Motor neuron (in vitro differentiated cells): ENCODE measurements around the gene ELL. TPM values are rescaled to one million over a fixed set of nuclear protein-coding genes. Genes with fewer than 3 reads are reported as not detected.
"Not testable (repeated sequence)": the region's sequence is repeated elsewhere in the genome, so short reads cannot be mapped to it uniquely, and the experiment has no call there.

ENCODE experiments used
- ATAC-seq, 8 experiments: fragments of 200-7000 bp; cut with Tn5 transposase; replicated peaks in 6 of 8; 2 replicates each; pipeline ENCODE4 v1.8.0; 2021; ENCODE audit warnings: mild to moderate bottlenecking in 8 of 8, moderate library complexity in 8 of 8
- H3K27ac ChIP-seq, 2 donors: fragments of 250-450 bp; sonication (Bioruptor Pico); 2 replicates each; pipeline ENCODE4 v1.9.0; 2021; ENCODE audit warnings: antibody characterized with exemption in 2 of 2, mild to moderate bottlenecking in 2 of 2, moderate library complexity in 1 of 2
- H3K4me1 ChIP-seq, 2 donors: fragments of 250-450 bp; sonication (Bioruptor Pico); replicated peaks in 1 of 2; 2 replicates each; pipeline ENCODE4 v1.6.1; 2021; ENCODE audit warnings: antibody characterized with exemption in 2 of 2, mild to moderate bottlenecking in 2 of 2, moderate library complexity in 1 of 2
- H3K4me3 ChIP-seq, 5 donors: fragments of 250-450 bp; sonication (Bioruptor Pico); 2 replicates each; pipeline ENCODE4 v1.9.0; 2021; ENCODE audit warnings: antibody characterized with exemption in 5 of 5, mild to moderate bottlenecking in 5 of 5, moderate library complexity in 4 of 5
- WGBS, 10 experiments: fragments of 450-650 bp; shearing (Covaris generic); methylation state at CpG; one replicate each; pipeline ENCODE4 v1.0.0; 2022; 5-methylcytosine and 5-hydroxymethylcytosine counted together
- in situ Hi-C, 9 experiments: fragments of 400-800 bp; cut with MboI; loops; one replicate each; pipeline ENCODE4 v1.15.0; 2021; ENCODE audit warnings: low sequenced_read_pairs in 9 of 9, low pct_unique_long_range_greater_than_20kb in 2 of 9; ENCODE audit not compliant: unreplicated experiment in 9 of 9
- total RNA-seq, 8 experiments: library from RNA; unstranded; fragments of 300-600 nt; gene quantifications; 2 replicates each; pipeline versions ENCODE4 v1.2.3 to v1.2.4, GENCODE V29; 2022

The ELL gene
- total RNA-seq, 8 experiments from 2014 or later: 3.4 to 13.8 (median 6.2) TPM

DNA sequence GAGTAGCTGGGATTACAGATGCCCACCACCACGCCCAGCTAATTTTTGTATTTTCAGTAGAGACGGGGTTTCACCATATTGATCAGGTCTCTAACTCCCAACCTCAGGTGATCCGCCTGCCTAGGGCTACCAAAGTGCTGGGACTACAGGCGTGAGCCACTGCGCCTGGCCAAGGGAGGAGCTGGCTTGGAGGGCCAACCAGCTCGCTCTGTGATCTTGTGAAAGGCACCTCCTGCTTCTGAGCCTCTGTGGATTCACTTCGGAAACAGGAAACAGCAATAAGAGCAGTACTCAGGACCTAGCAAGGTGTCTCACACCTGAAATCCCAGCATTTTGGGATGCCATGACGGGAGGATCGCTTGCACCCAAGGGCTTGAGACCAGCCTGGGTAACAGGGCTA is 2.0 kb upstream of the ELL start:
- in situ Hi-C loops: no loop called here
- Histone ChIP-seq H3K4me1 (peaks cover 0 to 4% of the 10 kb centered on the region in 2 donors), H3K4me3 (no peak overlapping the region), H3K27ac (no peak overlapping the region)
- ATAC-seq: no peak
- WGBS, 10 experiments: 79 to 100% (median 96%) methylated on average over 2 to 8 of the region's 9 CpGs; no CpG with 5 or more reads in 3 of the 10 experiments

- ATAC-seq, in situ Hi-C loops, H3K4me1 ChIP-seq: not testable (repeated sequence)
- H3K27ac ChIP-seq: peak overlapping the region; percentile 50 to 64
- 17 to 97% (median 89%) methylated on average over 1 to 16 of the region's 19 CpGs for WGBS, 10 experiments
- peak overlapping the region; percentile 3 to 22 (median 13) for H3K4me3 ChIP-seq
Measured at GRCh38 chr19:18522862-18523440, 1.1 kb upstream of the ELL start.

DNA sequence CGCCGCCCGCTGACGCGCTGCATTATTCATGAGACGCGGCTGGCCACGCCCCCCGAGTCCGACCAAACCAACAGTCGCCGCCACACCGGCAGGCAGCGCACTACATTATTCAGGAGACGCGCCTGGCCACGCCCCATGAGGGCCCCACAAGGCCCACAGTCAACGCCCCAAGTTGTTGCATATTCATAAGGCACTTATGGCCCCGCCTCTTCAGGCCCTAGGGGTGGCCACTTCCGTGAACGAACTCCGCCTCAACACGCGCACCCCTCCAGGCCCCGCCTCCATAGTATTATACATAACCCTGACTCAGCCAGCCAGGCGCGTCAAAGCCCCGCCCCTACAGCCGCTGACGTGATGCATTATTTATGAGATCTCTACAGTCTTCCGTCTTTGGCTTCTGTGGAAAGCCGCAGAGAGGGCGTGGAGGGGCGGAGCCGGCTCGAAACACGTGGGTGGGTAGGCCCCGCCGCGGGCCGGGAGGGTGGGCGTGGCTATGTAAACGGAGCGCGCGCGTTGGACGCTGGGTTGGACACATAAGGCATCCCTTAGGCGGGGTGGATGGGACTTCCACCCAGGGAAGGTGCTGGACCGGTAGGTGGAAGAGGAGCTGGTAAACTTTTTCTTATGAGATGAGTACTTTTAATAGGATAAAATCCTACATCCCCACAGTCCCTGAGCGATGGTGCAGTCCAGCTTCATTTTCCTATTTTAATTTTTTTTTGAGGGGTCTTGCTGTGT is 423 bp upstream of the ELL start:
- peak; percentile 76 to 90 (median 89) for ATAC-seq
- peak overlapping the region; percentile 50 to 64 for H3K27ac ChIP-seq
- peak overlapping the region; percentile 66 to 82 (median 74) for H3K4me3 ChIP-seq
- WGBS, 10 experiments: 0 to 100% (median 60%) methylated on average over 1 of the region's 51 CpGs; no CpG with 5 or more reads in 5 of the 10 experiments
- in situ Hi-C loops: no loop called here
- H3K4me1 ChIP-seq: peaks cover 0 to 4% of the 10 kb centered on the region in 2 donors

- no peak for ATAC-seq
- 0% methylated on average over 1 to 2 of the region's 41 CpGs; no CpG with 5 or more reads in 7 of the 10 experiments for WGBS, 10 experiments
- in situ Hi-C loops: no loop called here
Measured at GRCh38 chr19:18520848-18521691, 800 bp downstream of the ELL start.

DNA sequence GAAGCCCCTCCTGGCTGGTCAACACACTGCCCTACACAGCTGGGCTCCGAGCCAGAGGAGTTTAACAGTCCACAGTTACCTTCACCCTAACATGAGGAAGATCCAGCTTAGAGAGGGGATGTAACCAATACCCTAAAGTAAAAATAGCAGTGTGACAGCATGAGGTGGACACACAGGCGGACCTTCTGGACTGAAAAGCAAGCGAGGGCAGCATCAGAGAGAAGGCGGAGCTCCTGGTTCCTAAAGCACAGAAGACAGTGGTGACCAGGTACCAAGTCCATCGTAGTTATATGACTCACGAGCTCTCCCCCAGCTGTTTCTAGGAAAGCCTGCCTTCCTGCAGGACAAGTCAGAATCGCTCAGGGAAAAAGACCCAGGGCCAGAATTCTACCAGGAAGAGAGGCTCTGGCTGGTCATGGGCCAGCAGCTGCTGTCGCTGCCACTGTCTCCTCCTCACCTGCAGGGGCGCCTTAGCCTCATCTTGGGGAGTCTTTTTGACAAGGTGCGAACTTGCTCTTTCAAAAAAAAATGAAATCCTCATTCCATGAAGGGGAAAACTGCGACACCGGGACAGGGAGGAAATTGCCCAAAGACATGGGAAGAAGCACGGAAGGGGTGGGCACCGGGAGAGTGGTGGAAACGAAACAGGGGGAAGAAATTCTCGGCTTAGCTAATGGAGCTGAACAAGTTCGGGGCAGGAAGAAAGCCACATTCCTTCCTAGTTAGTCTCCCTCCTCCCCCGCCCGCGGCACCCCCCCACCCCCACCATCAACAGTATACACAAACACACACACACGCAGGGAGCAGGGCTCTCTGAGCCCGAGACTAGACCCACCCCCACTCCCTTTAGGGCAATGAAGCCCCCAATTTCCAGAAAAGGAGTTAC is 1.7 kb downstream of the ELL start:
- Histone ChIP-seq H3K4me3 (peak overlapping the region; percentile 66 to 82 (median 74)), H3K27ac (no peak overlapping the region), H3K4me1 (peaks cover 3 to 13% of the 10 kb centered on the region in 2 donors)
- ATAC-seq: peak in 5 of 8 experiments; percentile 1 to 7 (median 6)
- 0 to 100% (median 33%) methylated on average over 2 to 11 of the region's 22 CpGs; no CpG with 5 or more reads in 3 of the 10 experiments for WGBS, 10 experiments
- in situ Hi-C loops: no loop called here

More at GRCh38 chr19:18520848-18521691, 800 bp downstream of the ELL start:
- Histone ChIP-seq H3K4me3 (peak overlapping the region; percentile 66 to 82 (median 74)), H3K27ac (peak overlapping the region; percentile 81 to 86), H3K4me1 (peaks cover 0 to 5% of the 10 kb centered on the region in 2 donors)

- H3K4me3 ChIP-seq: no peak overlapping the region
- H3K27ac ChIP-seq: no peak overlapping the region
- H3K4me1 ChIP-seq: peaks cover 12 to 28% of the 10 kb centered on the region in 2 donors
- 74 to 98% (median 86%) methylated on average over 1 to 7 of the region's 9 CpGs; no CpG with 5 or more reads in 5 of the 10 experiments for WGBS, 10 experiments
- ATAC-seq: no peak
- in situ Hi-C loops: no loop called here
Measured at GRCh38 chr19:18518639-18519038, 3.2 kb downstream of the ELL start.

DNA sequence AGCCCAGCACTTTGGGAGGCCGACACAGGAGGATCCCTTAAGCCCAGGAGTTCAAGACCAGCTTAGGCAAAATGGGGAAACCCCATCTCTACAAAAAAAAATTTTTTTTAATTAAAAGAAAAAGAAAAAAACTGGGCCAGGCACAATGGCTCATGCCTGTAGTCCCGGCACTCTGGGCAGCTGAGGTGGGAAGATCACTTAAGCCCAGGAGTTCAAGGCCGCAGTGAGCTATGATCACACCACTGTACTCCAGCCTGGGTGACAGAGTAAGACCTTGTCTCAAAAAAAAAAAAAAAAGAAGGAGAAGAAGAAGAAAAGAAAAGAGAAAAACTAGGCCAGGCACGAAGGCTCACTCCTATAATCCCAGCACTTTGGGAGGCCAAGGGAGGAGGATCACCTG is 4.3 kb downstream of the ELL start:
- no peak for ATAC-seq
- WGBS, 10 experiments: 89 to 100% (median 100%) methylated on average over 1 to 4 of the region's 4 CpGs; no CpG with 5 or more reads in 1 of the 10 experiments
- in situ Hi-C loops: no loop called here
- Histone ChIP-seq H3K4me3 (no peak overlapping the region), H3K4me1 (peaks cover 12 to 28% of the 10 kb centered on the region in 2 donors), H3K27ac (no peak overlapping the region)

DNA sequence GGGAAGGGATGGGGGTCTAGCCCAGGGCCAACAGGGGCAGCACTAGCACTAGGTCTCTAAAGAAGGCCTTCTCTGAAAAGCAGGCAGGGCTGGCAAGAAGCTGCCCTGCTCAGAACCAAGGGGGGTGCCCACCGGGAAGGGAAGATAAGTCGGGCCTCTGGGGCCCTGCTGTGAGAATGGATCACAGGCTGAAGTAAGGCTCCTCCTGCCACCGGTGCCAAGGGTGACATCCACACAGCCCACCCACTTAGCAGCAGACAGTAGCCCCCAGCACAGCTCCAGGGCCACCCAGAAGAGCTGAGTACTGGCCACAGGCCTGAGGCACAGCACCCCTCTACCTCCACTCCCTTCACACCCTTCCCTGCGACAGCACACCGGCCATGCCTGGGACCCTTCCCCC is 5.9 kb downstream of the ELL start:
- H3K4me3 ChIP-seq: no peak overlapping the region
- in situ Hi-C loops: no loop called here
- WGBS, 10 experiments: 0 to 100% (median 83%) methylated on average over 1 to 3 of the region's 5 CpGs; no CpG with 5 or more reads in 6 of the 10 experiments
- ATAC-seq: no peak
- H3K4me1 ChIP-seq: peaks cover 12 to 28% of the 10 kb centered on the region in 2 donors
- H3K27ac ChIP-seq: peak overlapping the region in 1 of 2 donors; percentile 72

- peaks cover 12 to 27% of the 10 kb centered on the region in 2 donors for H3K4me1 ChIP-seq
- H3K4me3 ChIP-seq: no peak overlapping the region
- ATAC-seq: peak; percentile 6 to 95 (median 93)
- in situ Hi-C loops: no loop called here
- 0 to 100% (median 50%) methylated on average over 1 to 11 of the region's 17 CpGs; no CpG with 5 or more reads in 5 of the 10 experiments for WGBS, 10 experiments
- H3K27ac ChIP-seq: peak overlapping the region; percentile 61 to 72
Measured at GRCh38 chr19:18514800-18515682, 6.8 kb downstream of the ELL start.

DNA sequence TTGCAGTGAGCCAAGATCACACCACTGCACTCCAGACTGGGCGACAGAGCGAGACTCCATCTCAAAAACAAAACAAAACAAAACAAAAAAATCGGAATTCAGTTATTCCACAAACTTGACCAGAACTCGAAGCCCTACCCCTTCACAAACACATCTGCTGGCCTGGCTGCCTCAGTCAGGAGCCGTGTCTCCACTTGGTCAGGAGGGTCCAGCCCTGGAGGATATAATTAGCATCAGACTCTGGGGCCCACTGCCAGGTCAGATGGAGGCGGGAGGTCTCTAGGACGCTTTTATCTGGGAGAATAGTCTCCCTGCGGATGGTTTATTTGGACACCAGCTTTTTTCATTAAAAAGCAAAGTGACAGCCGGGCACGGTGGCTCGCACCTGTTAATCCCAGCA is 8.0 kb downstream of the ELL start:
- ATAC-seq: peak in 3 of 8 experiments; percentile 9 to 32 (median 26)
- 0 to 57% (median 0%) methylated on average over 1 to 7 of the region's 11 CpGs; no CpG with 5 or more reads in 7 of the 10 experiments for WGBS, 10 experiments
- Histone ChIP-seq H3K4me3 (no peak overlapping the region), H3K4me1 (peaks cover 16 to 24% of the 10 kb centered on the region in 2 donors), H3K27ac (no peak overlapping the region)
- in situ Hi-C loops: no loop called here

- no peak for ATAC-seq
- Histone ChIP-seq H3K4me1 (peaks cover 33 to 41% of the 10 kb centered on the region in 2 donors), H3K4me3 (no peak overlapping the region), H3K27ac (no peak overlapping the region)
- in situ Hi-C loops: no loop called here
- 85 to 96% methylated on average over 2 to 5 of the region's 8 CpGs; no CpG with 5 or more reads in 8 of the 10 experiments for WGBS, 10 experiments
Measured at GRCh38 chr19:18510216-18510615, 11.7 kb downstream of the ELL start.
